GM12865 (cell line): ENCODE measurements around the gene BAHCC1.
A peak's percentile ranks its signal among the peaks of the same experiment; 100 is the strongest.

Experiments
- DNase-seq: peaks from one replicate; pipeline ENCODE4 v3.0.0; 2010; ENCODE audit warnings: low read depth
- H3K4me3 ChIP-seq: 2 replicates; pipeline ENCODE4 v1.5.1; 2011; ENCODE audit warnings: mild to moderate bottlenecking, low read depth, low read length, control low read depth
- TF ChIP-seq, protein P1 (sequence below): IDR thresholded peaks from 2 replicates; pipeline ENCODE4 v1.5.1; 2011; ENCODE audit warnings: low read length, control low read depth, low read depth, inconsistent platforms; ENCODE audit not compliant: insufficient read depth; ENCODE audit errors: missing control alignments

BAHCC1 gene

DNA sequence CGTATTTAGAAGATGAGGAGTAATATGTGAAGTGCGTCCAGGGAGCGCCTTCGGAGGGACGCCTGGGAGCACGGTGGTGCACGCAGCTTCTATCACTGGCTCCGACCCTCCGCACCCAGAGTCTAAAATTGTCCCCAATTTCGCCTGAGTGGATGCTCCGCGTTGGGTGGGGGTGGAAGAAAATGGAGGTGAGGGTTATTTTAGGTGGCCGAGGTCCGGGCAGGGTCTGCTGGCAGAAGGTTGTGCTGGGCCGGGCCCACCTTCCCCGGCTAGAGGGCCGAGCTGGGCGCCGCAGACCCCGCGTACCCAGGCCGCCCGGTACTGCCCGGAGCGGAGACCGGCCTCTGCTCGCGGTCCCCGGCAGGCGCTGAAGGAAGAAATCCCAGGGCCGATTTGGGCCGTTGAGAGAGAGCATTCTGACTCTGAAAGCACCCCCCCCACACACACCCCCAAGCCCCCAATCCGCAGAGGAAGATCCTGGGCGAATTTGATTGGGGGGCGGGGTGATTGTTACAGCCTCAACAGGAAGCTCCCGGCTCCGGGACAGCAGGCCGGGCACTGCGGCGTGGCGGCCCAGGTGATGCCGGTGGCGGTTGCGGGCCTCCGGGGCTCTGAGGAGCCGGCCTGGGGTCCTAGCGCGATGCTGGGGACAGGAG, 3.0 kb downstream of the BAHCC1 start:
- H3K4me3 ChIP-seq: no peak overlapping the region
- DNase-seq: no peak
- TF ChIP-seq, protein P1, sequence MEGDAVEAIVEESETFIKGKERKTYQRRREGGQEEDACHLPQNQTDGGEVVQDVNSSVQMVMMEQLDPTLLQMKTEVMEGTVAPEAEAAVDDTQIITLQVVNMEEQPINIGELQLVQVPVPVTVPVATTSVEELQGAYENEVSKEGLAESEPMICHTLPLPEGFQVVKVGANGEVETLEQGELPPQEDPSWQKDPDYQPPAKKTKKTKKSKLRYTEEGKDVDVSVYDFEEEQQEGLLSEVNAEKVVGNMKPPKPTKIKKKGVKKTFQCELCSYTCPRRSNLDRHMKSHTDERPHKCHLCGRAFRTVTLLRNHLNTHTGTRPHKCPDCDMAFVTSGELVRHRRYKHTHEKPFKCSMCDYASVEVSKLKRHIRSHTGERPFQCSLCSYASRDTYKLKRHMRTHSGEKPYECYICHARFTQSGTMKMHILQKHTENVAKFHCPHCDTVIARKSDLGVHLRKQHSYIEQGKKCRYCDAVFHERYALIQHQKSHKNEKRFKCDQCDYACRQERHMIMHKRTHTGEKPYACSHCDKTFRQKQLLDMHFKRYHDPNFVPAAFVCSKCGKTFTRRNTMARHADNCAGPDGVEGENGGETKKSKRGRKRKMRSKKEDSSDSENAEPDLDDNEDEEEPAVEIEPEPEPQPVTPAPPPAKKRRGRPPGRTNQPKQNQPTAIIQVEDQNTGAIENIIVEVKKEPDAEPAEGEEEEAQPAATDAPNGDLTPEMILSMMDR: no peak

DNA sequence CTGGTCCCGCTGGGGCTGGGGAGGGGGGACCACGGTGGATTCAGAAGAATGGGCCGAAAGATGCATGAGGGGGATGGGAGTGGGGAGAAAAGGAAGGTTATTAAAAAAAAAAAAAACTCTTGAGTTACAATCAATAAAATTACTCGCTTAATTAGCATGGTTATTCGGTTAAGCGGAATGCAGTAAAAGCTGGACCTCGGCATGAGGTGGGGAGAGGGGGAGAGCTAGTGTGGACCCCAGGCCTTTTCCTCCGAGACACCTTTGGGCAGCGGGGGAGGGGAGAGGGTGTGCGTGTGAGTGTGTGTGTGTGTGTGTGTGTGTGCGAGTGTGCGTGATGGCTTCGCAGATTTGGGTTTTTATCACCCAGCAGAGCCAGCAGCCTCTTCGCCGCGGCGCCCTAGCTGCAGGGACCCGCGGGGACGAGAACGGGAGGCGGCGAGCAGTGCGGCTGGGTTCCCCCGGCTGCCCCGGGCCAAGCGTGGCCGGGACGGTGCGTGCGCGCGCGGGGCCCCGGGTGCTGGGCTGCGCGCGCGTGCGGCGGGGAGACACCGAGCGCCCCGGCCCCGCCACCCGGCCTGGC, 3.7 kb downstream of the BAHCC1 start:
- H3K4me3 ChIP-seq: no peak overlapping the region
- TF ChIP-seq, protein P1: no peak
- DNase-seq: no peak

DNA sequence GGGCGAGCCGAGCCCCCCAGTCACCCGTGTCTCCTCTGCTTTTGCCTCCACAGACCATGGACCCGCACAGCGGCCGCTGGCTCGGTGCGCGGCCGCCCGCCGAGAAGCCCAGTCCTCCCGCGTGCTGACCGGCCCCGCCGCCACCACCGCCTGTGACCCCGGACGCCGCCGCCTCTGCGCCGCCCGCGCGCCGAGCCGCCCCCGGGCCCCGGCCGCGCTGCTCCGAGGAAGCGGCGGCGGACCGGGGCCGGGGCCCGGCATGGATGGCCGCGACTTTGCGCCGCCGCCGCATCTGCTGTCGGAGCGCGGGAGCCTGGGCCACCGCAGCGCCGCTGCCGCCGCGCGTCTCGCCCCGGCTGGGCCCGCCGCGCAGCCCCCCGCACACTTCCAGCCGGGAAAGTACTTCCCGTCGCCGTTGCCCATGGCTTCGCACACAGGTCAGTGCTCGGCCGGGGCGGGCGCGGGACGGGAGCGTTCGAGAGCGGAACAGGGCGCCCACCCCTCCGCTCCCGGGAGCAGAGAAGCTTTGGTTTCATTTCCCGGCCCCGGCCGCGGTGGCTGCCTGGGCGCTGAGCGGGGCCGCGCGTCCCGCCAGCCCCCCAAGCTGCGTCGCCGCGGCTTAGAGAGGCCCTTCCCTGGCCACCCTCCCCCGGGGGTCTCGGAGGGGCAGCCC, 4.4 kb downstream of the BAHCC1 start:
- TF ChIP-seq, protein P1: no peak
- no peak for DNase-seq
- peak overlapping the region; percentile 48 for H3K4me3 ChIP-seq

DNA sequence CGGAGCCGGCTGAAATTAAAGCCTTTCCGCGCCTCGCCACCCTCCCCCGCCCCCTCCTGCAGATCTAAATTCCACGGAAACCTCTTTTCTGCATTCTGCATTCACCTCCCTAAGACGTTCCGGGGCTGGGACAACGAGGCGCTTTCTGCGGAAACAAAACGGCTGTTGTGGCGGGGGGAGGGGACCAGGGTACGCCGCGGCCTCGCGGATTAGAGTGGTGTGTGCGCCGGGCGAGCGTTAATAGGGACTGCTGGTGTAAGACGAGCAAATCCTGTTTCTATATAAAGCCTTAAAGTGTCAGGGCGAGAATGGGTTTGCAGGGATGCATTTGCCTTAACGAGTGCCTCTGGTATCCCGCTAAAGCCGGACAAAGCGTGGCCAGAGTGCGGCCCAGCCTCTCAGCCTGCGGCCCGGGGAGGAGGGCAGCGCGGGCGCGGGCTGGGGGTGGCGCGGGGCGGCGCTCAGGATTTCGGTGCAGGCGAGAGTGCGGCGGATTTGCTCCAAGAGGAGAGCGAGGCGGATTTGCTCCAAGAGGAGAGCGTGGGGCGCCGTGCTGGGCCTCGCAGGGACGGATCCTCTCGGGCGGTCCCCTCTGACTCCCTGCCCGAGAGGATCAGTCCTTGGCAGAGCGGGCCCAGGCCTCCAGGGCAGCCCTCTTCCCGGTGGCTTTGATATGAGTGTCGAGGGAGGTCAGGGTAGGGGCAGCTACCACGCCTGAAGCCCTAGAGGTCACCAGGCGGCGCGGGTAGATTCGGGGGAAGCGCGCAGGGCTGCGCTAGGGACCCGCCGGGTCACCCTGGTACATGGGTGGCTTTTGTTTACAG, 5.1 kb downstream of the BAHCC1 start:
- H3K4me3 ChIP-seq: peak overlapping the region; percentile 48
- DNase-seq: no peak
- TF ChIP-seq, protein P1: no peak

DNA sequence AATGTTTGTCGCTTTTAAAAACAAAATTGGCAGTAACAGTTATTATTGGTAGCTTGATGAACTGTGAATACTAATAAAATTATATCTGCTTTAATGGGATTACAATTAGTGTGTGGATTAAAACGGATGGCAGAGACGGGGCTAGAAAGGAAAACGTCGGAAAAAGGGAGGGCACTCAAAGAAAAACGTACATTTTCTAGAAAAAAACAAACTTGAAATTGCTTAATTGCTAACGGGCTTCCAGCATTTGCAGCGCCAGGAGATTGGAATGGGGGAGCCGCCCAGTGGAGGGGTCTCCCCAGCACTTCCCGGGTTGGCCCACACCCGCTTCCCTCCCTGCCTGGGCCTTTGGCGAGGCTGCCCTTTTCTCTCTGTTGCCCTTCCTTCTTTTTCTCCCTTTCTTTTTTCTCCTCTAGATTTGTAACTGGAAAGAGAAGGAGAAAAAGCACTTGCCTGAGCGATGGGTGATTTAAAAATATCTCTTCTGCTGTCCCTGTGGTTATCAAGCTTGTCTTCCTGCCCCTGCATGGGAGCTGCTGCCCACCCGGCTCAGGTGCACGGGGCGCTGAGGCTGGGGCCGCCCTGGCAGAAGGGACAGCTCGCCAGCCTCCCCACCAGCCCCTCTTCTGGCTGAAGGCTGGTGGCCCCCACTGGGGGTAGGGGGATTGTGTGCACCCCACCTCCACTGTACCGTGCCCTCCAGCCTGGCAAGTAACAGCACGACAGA, 5.9 kb downstream of the BAHCC1 start:
- no peak for DNase-seq
- TF ChIP-seq, protein P1: no peak
- no peak overlapping the region for H3K4me3 ChIP-seq
